HPDE6-E6E7 (cell line): ENCODE data around the gene MCHR2.
"Not testable (repeated sequence)": the region's sequence is repeated elsewhere in the genome, so short reads cannot be mapped to it uniquely, and the experiment has no call there.

Experiments
- DNase-seq: peaks from one replicate; pipeline ENCODE4 v3.0.0; 2011; ENCODE audit warnings: missing footprints; ENCODE audit errors: extremely low spot score

Gene MCHR2, protein sequence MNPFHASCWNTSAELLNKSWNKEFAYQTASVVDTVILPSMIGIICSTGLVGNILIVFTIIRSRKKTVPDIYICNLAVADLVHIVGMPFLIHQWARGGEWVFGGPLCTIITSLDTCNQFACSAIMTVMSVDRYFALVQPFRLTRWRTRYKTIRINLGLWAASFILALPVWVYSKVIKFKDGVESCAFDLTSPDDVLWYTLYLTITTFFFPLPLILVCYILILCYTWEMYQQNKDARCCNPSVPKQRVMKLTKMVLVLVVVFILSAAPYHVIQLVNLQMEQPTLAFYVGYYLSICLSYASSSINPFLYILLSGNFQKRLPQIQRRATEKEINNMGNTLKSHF

DNA sequence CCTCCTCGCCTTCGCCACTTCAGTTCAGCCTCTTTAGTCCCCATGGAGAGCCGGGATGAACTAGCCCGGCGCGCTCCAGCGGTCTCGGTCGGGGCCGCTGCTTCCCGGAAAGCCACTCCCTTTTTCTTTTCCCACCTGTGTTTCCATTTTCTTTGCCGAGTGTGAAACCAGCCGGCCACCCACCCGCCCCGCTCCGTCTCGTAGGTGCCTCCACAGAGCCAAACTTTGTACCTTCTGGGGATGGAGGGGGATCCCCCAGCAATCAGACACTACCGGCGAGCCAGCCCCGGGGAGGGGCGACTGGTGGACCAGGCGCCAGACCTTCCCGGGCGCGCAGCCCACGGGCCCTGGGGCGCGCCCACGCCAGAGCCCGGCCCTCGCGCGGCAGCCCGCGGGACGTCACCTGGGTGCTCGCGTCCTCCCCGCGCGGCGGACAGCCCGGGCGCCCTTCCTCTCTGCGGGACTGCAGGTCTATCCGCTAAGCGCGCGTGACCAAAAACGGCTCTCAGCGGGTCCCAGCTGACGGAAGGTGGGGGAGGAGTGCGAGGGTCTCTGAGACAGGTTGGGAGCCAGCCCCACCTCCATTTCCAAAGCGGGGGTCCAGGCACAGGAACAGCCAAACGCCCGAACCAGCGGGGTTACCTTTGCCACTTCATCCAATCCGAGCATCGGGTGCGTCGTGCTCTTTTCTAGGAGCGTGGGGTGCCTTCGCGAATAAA lies at the start of gene MCHR2:
Gene MCHR2 (minus strand): TSS at position 691 of the 719 bp plus-strand sequence. CDS start 38,076 bp downstream, outside the sequence.
- no peak for DNase-seq

DNA sequence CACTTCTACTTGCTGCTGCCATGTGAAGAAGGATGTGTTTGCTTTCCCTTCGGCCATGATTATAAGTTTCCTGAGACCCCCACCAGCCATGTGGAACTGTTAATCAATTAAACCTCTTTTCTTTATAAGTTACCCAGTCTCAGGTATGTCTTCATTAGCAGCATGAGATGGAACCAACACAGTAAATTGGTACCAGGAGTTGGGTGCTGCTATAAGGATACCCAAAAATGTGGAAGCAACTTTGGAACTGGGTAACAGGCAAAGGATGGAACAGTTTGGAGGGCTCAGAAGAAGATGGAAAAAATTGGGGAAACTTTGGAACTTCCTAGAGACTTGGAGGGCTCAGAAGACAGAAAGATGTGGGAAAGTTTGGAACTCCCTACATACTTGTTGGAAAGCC lies 44.5 kb upstream of the MCHR2 start:
- not testable (repeated sequence) for DNase-seq

DNA sequence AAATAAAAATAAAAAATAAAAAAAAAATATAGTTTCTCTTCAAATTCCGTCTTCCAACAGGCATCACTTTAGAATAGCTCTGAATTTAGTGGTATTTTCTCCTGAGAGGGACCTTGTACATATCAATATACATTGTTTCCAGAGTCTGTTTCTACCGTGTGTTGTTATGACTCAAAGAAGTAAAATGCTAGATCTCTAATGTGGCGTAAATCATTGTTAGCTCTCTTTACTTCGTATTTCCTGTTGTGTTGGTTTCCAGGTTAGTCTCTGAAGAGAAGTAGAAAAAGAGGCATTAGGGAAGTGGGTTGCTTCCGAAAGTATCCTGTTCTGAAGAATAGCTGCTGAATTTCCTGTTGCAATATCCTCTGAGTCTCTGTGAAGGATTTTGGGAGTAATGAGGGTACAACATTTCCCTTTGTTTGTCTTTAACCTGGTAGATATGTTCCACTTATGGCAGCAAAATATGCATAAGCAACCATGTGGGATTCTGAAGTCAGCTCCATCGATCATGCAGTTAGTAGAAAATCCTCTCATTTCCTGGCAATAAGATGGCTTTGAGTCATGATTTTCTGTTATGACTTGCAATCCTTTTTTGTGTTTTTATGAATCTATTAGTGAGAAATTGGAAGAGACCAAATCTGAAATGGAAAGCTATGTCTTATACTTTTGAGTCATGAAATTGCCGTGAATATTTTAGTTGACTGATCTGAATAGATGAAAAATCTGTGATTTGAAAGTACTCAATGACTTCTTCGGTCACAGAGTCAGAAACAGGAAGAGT lies 42.0 kb upstream of the MCHR2 start:
- DNase-seq: no peak

DNA sequence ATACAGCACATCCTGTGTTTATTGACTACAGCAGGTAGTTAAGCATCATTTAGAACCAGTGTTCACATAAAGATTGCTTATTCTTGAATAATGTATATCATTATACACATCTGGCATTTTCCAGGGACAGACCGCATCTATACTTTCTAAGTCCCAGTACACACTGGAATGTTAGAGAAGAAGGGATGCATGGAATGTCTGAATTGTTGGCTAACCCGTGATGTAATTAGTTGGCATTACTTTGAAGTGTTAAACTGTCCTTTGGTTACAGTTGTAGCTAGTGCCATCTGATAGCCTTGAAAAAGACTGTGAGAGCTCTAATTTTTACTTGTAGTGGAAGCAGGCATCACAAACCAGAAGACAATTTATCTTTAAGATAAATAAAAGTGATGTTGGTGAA lies 29.8 kb upstream of the MCHR2 start:
- no peak for DNase-seq

DNA sequence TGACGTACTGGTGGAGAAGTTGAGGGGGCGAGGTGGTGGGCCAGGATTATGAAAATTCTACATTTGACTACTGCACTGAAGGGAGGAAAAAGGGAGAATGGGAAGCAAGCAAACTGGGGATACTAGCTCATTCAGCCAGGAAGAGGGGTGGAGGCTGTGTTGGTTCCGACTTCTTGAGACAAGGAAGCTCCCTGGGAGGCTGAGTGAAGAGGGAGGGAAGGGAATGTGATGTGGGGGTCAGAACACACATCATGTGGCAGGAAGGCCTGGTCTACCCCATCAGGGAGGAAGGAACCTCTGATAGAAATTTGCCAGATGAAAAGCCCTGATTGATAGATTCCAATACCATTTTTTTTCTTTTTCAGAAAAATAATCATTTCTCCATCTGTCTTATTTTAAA lies 28.8 kb upstream of the MCHR2 start:
- DNase-seq: no peak

DNA sequence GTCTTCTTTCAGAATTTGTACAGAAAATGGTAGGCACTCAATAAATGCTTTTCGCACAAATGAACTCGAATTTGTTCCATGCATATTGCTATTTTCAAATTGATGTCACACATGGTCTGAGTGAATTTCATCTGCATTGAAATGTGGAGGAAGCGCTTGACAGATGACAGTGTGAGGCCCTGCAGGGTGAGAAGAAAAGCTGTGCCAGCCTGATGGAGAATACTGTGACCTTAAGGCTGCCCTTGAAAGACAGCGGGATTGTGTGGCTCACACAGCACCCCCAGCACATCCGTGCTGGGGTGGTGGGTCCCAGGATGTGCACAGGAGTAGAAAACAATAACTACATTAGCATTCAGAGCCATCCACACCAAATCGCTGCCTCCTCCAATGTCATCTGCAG lies 14.8 kb upstream of the MCHR2 start:
- no peak for DNase-seq

DNA sequence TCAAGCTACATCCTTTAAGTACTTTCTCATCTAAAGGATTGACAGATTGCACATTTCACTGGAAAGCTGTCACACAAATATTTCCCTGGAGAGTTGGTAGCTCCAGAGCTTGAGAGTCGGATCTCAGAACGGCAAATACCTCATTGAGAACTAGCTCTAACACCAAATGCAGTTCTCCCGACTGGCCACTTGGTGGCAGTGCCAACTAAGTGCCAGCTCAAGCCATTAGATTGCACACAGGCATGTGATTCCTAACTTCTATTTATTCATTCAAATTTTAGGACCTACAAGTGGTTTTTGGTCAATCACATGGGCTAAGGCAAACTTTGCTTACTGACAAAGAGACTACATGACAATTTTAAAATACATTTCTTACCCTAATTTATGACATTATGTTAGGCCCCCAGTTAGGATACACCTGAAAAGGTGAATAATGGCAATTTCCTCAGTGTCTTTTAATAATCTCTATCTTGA lies 7.9 kb upstream of the MCHR2 start:
- peak; percentile 40 for DNase-seq

DNA sequence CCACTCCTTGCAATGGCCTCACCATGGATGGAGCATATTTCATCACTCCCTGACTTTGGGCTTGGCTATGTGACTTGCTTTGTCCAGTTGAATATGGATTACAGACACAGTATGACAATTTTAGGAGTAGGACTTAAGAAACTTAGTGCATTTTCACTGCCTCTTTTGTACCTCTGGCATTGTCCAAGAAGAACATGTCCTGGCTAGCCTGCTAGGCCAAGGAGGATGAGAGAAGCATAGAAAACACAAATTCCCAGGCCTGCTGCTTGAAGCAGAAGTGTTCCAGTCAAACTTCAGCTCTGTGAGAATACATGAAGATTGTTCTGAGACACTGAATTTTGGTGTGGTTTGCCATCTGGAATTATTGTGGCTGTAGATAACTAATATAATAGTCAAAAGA lies 3.1 kb upstream of the MCHR2 start:
- no peak for DNase-seq

DNA sequence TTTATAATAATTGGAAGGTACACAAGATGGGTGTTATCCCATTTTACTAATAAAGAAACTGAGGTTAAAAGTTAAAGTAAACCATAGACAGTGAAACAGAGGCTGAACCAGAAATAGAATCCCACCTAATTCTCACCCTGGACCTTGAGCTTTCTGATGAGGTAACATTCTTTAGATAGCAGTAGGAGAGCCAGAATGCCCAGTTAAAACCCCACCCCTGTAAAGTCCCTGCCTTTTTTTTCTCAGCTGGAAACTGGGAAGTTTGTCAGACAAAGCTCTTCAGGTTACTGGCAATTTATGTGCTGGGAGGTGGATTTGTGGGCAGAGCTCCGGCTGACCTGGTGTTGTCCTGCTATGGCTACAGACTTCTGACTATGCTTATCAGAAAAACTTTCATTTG lies 1.9 kb upstream of the MCHR2 start:
- no peak for DNase-seq

DNA sequence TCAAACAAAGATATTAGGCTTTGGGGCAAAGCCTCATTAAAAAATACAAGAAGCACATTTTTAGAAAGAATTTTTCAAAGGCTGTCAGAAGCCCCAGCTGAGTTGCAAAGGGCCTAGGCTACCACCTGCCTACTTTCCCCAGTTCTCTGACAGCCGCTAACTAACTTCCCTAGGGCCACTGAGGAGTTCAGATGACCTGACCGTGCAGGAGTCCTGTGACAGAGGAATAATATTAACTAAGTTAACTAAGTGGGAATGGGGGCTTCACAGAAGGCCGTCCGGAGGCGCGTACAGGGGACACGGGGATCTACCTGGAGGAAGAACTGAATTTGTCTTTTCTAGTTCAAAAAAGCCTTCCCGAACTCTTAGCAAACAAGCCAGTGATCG lies 884 bp downstream of the MCHR2 start:
- no peak for DNase-seq

DNA sequence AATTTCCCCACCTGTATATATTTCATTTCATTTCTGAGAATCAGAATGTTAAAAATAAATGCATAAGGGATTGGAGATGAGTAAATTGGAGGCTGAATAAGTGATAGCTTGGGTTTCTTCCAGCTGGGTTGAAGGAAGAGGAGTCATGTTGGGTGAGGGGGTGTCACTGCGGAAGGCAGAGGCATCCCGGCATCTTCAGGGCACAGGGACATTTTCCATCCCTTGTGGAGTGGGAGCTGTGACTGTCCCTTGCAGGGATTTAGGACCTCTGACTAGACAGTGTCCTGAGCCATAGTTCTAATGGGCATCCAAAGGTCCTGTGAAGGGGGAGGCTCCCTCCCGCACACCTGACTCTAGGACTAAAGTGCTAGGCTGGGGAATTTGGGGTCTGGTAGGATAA lies 2.1 kb downstream of the MCHR2 start:
- DNase-seq: no peak

DNA sequence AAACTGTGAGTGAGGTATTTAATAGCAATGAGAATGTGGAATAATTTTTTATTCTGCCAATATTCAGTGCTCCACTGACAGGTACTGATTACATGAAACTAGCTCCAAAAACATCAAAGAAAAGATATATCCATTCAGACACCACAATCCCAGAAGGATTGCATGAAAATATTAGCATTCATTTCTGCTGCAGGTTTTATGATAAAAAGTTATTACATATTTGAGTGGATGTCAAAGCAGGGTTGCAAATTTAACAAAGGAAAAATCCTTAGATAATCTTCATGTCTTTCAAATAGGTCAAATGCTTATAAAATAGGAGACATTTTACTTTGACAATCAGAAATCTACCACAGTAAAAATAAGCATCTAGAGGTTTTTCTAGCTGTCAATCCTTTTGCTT lies 13.3 kb downstream of the MCHR2 start:
- no peak for DNase-seq

DNA sequence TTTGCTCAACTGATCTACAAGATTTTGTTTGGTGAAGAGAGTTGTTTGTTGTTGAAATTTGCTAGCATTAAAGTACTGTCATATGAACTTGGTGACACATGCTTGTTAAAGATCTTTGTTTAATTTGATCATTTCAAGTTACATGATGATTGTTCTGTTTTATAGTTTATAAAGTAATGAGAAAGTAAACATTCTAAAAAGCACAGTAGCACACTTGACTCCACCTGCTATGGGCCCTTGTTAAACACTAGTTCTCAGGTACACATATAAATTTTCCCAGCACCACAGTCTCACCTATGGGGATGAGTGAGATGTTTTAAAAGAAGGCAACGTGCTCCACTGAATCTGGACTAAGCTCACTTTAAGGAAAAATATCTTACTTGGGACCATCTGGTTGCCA lies 14.1 kb downstream of the MCHR2 start:
- no peak for DNase-seq

DNA sequence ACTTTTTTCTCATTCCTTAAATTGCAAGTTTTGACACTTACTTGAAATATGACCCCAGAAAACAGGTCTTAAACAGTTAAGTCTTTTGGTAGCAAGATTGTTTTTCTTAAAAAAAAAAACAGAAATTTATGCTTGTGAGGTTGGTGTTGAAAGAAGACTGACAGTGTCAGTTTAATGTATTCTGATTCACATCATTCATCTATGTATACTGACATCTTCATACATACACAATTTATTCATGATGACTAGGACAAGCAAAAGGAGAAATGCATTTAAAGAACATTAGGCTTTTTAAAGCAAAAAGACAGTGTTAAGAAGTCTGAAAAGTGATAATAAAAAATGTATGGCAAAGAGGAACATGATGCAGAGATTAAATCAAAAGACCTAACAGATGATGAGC lies 27.0 kb downstream of the MCHR2 start:
- DNase-seq: no peak

DNA sequence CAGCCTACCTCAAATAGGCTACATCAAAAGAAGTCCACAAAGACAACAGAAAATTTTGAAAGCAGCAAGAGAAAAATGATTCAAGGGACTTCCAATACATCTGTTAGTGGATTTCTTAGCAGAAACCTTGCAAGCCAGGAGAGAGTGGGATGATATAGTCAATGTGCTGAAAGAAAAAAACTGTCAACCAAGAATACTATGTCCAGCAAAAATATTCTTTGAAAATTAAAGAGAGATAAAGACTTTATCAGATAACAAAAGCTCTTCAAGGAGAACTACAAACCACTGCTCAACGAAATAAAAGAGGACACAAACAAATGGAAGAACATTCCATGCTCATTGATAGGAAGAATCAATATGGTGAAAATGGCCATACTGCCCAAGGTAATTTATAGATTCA lies 34.0 kb downstream of the MCHR2 start:
- DNase-seq: no peak

DNA sequence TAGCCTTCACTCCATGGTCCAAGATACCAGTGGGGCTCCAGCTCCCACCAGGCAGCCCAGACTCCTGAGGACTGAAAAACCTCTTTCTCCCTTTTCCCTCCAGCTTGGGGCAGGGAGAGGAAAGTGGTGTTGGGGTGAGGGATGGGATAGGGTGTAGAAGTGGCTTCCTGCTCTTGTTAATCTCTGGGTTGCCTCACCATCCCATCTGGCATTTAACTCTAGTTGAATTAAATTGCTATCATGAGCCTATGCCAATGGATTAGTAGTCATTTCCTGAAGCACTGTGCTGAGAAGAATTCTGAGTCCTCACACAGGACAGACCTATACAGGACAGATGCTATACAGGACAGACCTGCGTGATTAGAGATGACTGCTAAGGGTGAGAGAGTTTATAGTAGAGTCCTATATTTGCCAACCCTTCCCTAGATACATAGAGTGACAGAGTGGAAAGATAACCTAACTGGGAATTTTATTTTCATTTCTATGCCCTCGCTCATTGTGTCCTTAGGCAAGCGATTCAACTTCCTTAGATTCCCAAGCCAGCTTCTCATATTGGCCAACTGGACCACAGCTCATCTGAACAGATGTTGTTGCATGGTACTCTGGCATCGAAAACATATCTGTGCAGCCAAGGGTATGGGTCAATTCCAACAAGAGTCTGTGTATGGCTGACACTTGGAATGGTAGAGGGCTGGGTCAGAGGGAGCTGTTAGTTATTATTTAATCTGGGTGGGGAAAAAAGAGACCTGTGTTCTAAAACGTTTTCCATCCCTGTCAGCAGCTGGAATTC lies 42.8 kb downstream of the MCHR2 start:
- no peak for DNase-seq

DNA sequence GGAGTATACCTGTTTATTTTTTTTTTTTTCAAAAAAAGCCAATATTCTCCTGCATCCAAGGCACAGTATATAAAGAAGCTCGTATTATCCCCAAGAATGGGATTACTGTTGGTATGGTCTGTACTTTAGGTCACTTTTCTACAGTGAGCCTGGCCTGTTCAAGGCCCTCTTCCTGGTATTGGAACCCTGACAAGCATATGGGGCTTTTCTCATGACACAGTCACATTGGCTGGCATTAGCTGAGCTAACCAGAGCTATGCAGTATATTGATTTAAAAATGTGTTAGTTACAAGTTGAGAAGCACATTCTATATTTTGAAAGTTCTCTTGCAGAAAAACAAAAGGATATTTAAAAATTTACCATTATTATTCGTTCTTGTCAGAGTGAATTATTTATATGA lies 48.0 kb downstream of the MCHR2 start:
- DNase-seq: no peak

DNA sequence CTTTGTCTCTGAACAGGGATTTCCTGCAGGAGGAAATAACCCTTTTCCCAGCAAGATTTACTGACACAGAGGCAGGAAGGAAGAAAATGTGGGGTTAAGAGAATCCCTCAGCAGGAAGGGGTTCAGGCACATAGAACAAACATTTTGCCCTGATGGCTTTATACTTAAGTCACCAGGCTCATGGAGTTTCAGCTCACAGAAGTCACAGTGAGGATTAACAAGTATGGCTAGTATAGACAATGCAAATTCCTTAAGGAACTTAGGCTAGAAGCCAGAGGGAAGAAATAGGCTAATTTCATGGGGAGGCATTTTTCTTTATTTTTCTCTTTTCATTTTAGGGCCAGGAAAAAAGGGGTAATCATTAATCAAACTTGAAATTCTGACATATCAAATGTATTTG lies 50.2 kb downstream of the MCHR2 start:
- DNase-seq: no peak

DNA sequence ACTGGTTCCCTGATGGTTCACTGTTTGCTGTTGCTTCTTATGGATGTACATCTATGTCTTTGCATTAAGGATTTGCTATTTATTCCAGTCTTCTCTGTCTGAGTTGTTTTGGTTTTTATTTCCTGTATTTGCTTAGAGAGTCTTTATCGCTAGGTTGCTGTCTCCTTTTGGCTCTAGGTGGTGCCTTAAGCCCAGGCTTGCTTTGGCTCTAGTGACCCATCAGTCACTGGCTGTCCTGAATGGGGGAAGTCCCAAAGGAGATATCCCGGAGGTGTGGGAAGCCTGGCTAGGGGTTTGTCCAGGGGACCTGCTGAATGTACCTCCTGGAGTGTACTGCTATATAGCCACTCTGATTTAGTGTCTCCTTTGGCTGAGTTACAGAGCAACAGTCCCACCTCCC lies 53.4 kb downstream of the MCHR2 start:
- no peak for DNase-seq

DNA sequence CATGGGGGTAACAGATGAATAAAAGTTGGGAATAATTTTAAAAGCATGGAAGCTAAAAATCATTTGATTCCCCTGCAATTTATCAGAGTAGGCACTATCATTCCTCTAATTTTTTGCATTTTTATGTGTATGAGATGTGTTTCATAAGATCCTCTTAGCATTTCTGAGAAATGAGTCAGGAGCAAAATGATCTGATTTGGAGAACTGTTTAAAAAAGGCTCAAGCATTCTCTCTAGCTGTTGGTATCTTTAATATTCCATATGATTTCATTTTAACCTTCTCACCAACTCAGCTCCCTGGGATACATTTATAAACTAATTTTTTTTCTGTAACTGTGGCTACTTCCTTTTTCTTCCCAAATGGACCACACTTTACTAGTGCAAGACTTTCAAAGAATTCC lies 60.9 kb downstream of the MCHR2 start:
- no peak for DNase-seq

DNA sequence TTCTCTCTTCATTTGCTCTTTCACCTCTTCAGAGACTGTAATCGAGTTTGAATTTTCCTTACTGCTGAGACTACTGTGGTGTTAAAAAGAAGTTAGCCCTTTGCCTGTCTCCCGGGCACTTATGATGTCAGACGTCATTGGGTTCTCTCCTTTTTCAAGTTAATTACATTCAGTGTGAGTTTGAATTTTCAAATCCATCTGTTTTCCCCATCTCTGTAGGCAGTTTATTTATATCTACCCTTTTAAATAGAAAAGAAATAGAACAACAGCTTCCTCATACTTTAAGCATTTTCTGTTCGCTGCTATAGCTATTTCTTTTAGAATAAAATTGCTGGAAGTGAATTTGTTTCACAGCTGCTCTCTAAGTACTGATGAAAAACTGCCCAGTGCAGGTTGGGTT lies 81.4 kb downstream of the MCHR2 start:
- DNase-seq: no peak
